Osteoblast (primary cell): ENCODE measurements around the gene SLC25A51. TPM values are rescaled to one million over a fixed set of nuclear protein-coding genes. Genes with fewer than 3 reads are reported as not detected.

ENCODE experiments used
- DNase-seq: peaks from one replicate; pipeline ENCODE4 v3.0.0; 2011; ENCODE audit warnings: low spot score, mixed read lengths; ENCODE audit not compliant: insufficient read length; ENCODE audit errors: missing footprints
- H2AFZ ChIP-seq: 2 replicates; pipeline ENCODE4 v1.6.0; 2011; ENCODE audit warnings: mild to moderate bottlenecking, low read length
- H3K27ac ChIP-seq: 2 replicates; pipeline ENCODE4 v1.5.1; 2011; ENCODE audit warnings: mild to moderate bottlenecking, low read depth, low read length, moderate library complexity
- H3K27me3 ChIP-seq: 2 replicates; pipeline ENCODE4 v1.6.0; 2012; ENCODE audit warnings: mild to moderate bottlenecking, control low read depth, inconsistent platforms, low read length, moderate library complexity; ENCODE audit not compliant: insufficient read depth
- H3K36me3 ChIP-seq: 2 replicates; pipeline ENCODE4 v1.5.1; 2011; ENCODE audit warnings: mild to moderate bottlenecking, low read length, control low read depth, moderate library complexity; ENCODE audit not compliant: insufficient read depth
- H3K4me1 ChIP-seq: 2 replicates; pipeline ENCODE4 v1.5.1; 2011; ENCODE audit warnings: mild to moderate bottlenecking, low read length, control low read depth, moderate library complexity; ENCODE audit not compliant: insufficient read depth
- H3K4me2 ChIP-seq: 2 replicates; pipeline ENCODE4 v1.6.0; 2011; ENCODE audit warnings: mild to moderate bottlenecking, low read length; ENCODE audit not compliant: insufficient read depth
- H3K4me3 ChIP-seq: fragments of 200-600 bp; sonication (generic); 3 replicates; pipeline ENCODE4 v1.5.1; 2012; ENCODE audit warnings: mild to moderate bottlenecking, low read length, inconsistent platforms; ENCODE audit not compliant: insufficient read depth
- H3K79me2 ChIP-seq: 2 replicates; pipeline ENCODE4 v1.6.0; 2012; ENCODE audit warnings: mild to moderate bottlenecking, low read length, control low read depth, inconsistent platforms; ENCODE audit not compliant: insufficient read depth
- H3K9me3 ChIP-seq: 2 replicates; pipeline ENCODE4 v1.5.1; 2011; ENCODE audit warnings: low read depth, low read length, control low read depth
- H4K20me1 ChIP-seq: 2 replicates; pipeline ENCODE4 v1.6.0; 2012; ENCODE audit warnings: mild to moderate bottlenecking, low read length, control low read depth; ENCODE audit not compliant: insufficient read depth
- CTCF ChIP-seq: IDR thresholded peaks from 2 replicates; pipeline ENCODE4 v1.5.1; 2011; ENCODE audit warnings: mild to moderate bottlenecking, low read depth, low read length, moderate library complexity; ENCODE audit errors: extremely low read depth
- small RNA-seq: library from RNA; depleted of rRNA; stranded (forward); fragments of <200 nt; gene quantifications from one replicate; pipeline ENCODE3, GENCODE V24; 2012
- total RNA-seq: library from RNA; depleted of rRNA; stranded (reverse); fragments of >200 nt; gene quantifications from 2 replicates; pipeline ENCODE4 v1.2.3, GENCODE V29; 2012

SLC25A51 gene
- total RNA-seq, 1 donor = 119 TPM

GRCh38 chr9:37852222-37852621 lies 51.7 kb downstream of the SLC25A51 start:
- Histone ChIP-seq H3K4me2 (no peak overlapping the region), H3K79me2 (no peaks in the 10 kb centered on the region), H3K4me1 (no peaks in the 10 kb centered on the region), H3K27ac (no peak overlapping the region), H4K20me1 (no peaks in the 10 kb centered on the region), H3K4me3 (no peak overlapping the region), H3K36me3 (peaks cover 3% of the 10 kb centered on the region), H3K9me3 (no peaks in the 10 kb centered on the region), H3K27me3 (no peaks in the 10 kb centered on the region), H2AFZ (no peak overlapping the region)
- no peak for DNase-seq
- no peak for TF ChIP-seq CTCF

- no peaks in the 10 kb centered on the region for H3K9me3 ChIP-seq
- no peak for DNase-seq
- peak overlapping the region; percentile 69 for H3K27ac ChIP-seq
- H2AFZ ChIP-seq = no peak overlapping the region
- peaks cover 17% of the 10 kb centered on the region for H3K4me1 ChIP-seq
- H3K36me3 ChIP-seq = peaks cover 4% of the 10 kb centered on the region
- H3K79me2 ChIP-seq = peaks cover 14% of the 10 kb centered on the region
- peaks cover 7% of the 10 kb centered on the region for H4K20me1 ChIP-seq
- peak overlapping the region; percentile 71 for H3K4me2 ChIP-seq
- no peak overlapping the region for H3K4me3 ChIP-seq
- H3K27me3 ChIP-seq = no peaks in the 10 kb centered on the region
- TF ChIP-seq CTCF = no peak
Measured at GRCh38 chr9:37840560-37841194, 63.2 kb downstream of the SLC25A51 start.

- H2AFZ ChIP-seq = no peak overlapping the region
- no peak overlapping the region for H3K4me3 ChIP-seq
- H3K4me2 ChIP-seq = no peak overlapping the region
- H3K27ac ChIP-seq = peak overlapping the region; percentile 54
- H3K27me3 ChIP-seq = no peaks in the 10 kb centered on the region
- H4K20me1 ChIP-seq = peaks cover 7% of the 10 kb centered on the region
- peaks cover 16% of the 10 kb centered on the region for H3K79me2 ChIP-seq
- H3K9me3 ChIP-seq = no peaks in the 10 kb centered on the region
- TF ChIP-seq CTCF = no peak
- peaks cover 17% of the 10 kb centered on the region for H3K4me1 ChIP-seq
- H3K36me3 ChIP-seq = peaks cover 7% of the 10 kb centered on the region
- no peak for DNase-seq
Measured at GRCh38 chr9:37839496-37840461, 64.1 kb downstream of the SLC25A51 start.

Small RNAs within 50 kb of the gene (small RNA-seq; reads per million reads assigned to genes)
- gene RNU7-124P = not detected

Other genes starting within 250 kb of the SLC25A51 start
- 2.9 and 3.3 TPM in 2 replicates for gene TRMT10B, start 150.3 kb downstream of the SLC25A51 start, total RNA-seq
- 24.6 and 39.8 TPM in 2 replicates for gene EXOSC3, start 119.1 kb downstream of the SLC25A51 start, total RNA-seq
- gene DCAF10, start 103.3 kb downstream of the SLC25A51 start, total RNA-seq = 28.6 and 30.4 TPM in 2 replicates
- 8.8 and 9.4 TPM in 2 replicates for gene SHB, start 165.1 kb upstream of the SLC25A51 start, total RNA-seq